Lower leg skin (tissue), 4 donors: ENCODE results near the gene CLIC4. TPM values are rescaled to one million over a fixed set of nuclear protein-coding genes. Genes with fewer than 3 reads are reported as not detected.

Experiments
- DNase-seq, 2 donors: peaks; one replicate each; pipeline ENCODE4 v3.0.0-alpha.2; 2019; ENCODE audit warnings: low spot score in 2 of 2
- H3K4me3 ChIP-seq: fragments of 200-600 bp; sonication (generic); 2 replicates; pipeline ENCODE4 v1.5.1; 2017; ENCODE audit warnings: mild to moderate bottlenecking, low read depth; ENCODE audit not compliant: poor library complexity, severe bottlenecking
- CTCF ChIP-seq, 3 donors: fragments of 450-650 bp; IDR thresholded peaks; one replicate each; pipeline ENCODE4 v1.5.1; 2016; ENCODE audit warnings: antibody characterized with exemption in 3 of 3, mild to moderate bottlenecking in 3 of 3, moderate library complexity in 2 of 3
- POLR2A ChIP-seq, 2 donors: fragments of 450-650 bp; IDR thresholded peaks; one replicate each; pipeline ENCODE4 v1.6.1; 2016 to 2017; ENCODE audit warnings: antibody characterized with exemption in 2 of 2, mild to moderate bottlenecking in 1 of 2, moderate library complexity in 1 of 2
- WGBS, 2 donors: methylation state at CpG; one replicate each; pipeline ENCODE4 v1.1.5; 2018; 5-methylcytosine and 5-hydroxymethylcytosine counted together
- intact Hi-C: fragments of 100-400 bp; cut with DNase I; formaldehyde crosslinking; loops from one replicate; pipeline ENCODE4 v1.15.0; 2023; ENCODE audit warnings: low total_unique reads
- total RNA-seq, 4 donors: library from RNA; depleted of rRNA; stranded (reverse); fragments of >200 nt; gene quantifications; one replicate each; pipeline ENCODE4 v1.1.0, GENCODE V29; 2016

CLIC4 gene
- total RNA-seq, 4 donors from 2014 or later: 32.0 to 97.3 (median 60.7) TPM

GRCh38 chr1:24825174-24825573 is 79.9 kb downstream of the CLIC4 start:
- WGBS, 2 donors: 97 to 98% methylated on average over 3 of the region's 3 CpGs
- intact Hi-C loops: no loop called here
- H3K4me3 ChIP-seq: no peak overlapping the region
- DNase-seq: no peak
- TF ChIP-seq CTCF (IDR thresholded peaks at IDR 0.05) (no peak), POLR2A (IDR thresholded peaks at IDR 0.05) (no peak)

- H3K4me3 ChIP-seq: no peak overlapping the region
- 74 to 75% methylated on average over 1 of the region's 1 CpG for WGBS, 2 donors
- intact Hi-C loops: no loop called here
- DNase-seq: no peak
- TF ChIP-seq POLR2A (IDR thresholded peaks at IDR 0.05): no peak
- no peak for TF ChIP-seq CTCF (IDR thresholded peaks at IDR 0.05)
Measured at GRCh38 chr1:24826510-24826909, 81.3 kb downstream of the CLIC4 start.

- WGBS, 2 donors: 79% methylated on average over 3 of the region's 3 CpGs
- no peak for DNase-seq
- no peak overlapping the region for H3K4me3 ChIP-seq
- TF ChIP-seq CTCF (IDR thresholded peaks at IDR 0.05) (no peak), POLR2A (IDR thresholded peaks at IDR 0.05) (no peak)
- intact Hi-C loops: no loop called here
Measured at GRCh38 chr1:24827379-24828135, 82.3 kb downstream of the CLIC4 start.

- H3K4me3 ChIP-seq: no peak overlapping the region
- intact Hi-C loops: no loop called here
- TF ChIP-seq CTCF (IDR thresholded peaks at IDR 0.05) (no peak), POLR2A (IDR thresholded peaks at IDR 0.05) (no peak)
- no peak for DNase-seq
- WGBS, 2 donors: 76 to 79% methylated on average over 4 of the region's 4 CpGs
Measured at GRCh38 chr1:24828183-24828886, 83.1 kb downstream of the CLIC4 start.

- TF ChIP-seq CTCF (IDR thresholded peaks at IDR 0.05) (no peak), POLR2A (IDR thresholded peaks at IDR 0.05) (no peak)
- intact Hi-C loops: no loop called here
Measured at GRCh38 chr1:24828887-24829192, 83.6 kb downstream of the CLIC4 start.

More at GRCh38 chr1:24828887-24829192, 83.6 kb downstream of the CLIC4 start:
- no peak for DNase-seq
- H3K4me3 ChIP-seq: no peak overlapping the region
- 62 to 73% methylated on average over 2 of the region's 2 CpGs for WGBS, 2 donors
